ENCODE data around the gene PRMT1.
A peak's percentile ranks its signal among the peaks of the same experiment; 100 is the strongest.

PRMT1 gene

GRCh38 chr19:49672131-49672919, 4.7 kb upstream of the PRMT1 start:
- DNase-seq (ENCODE audit: insufficient read length, low spot score) (peak; percentile 94), FAIRE-seq (no peak)

GRCh38 chr19:49676136-49676783, 811 bp upstream of the PRMT1 start:
- no peak for DNase-seq (ENCODE audit: insufficient read length, low spot score)
- FAIRE-seq, result peak; percentile 86
- TF ChIP-seq CTCF (IDR thresholded peaks at IDR 0.05; ENCODE audit: insufficient read depth, missing control alignments), result no peak

More at GRCh38 chr19:49672131-49672919, 4.7 kb upstream of the PRMT1 start:
- TF ChIP-seq CTCF (IDR thresholded peaks at IDR 0.05; ENCODE audit: insufficient read depth, missing control alignments), result peak; percentile 81

- DNase-seq (ENCODE audit: insufficient read length, low spot score), result peak; percentile 91
- FAIRE-seq, result no peak
- no peak for TF ChIP-seq CTCF (IDR thresholded peaks at IDR 0.05; ENCODE audit: insufficient read depth, missing control alignments)
These were observed 264 bp upstream of the PRMT1 start for GRCh38 chr19:49676784-49677230.

GRCh38 chr19:49677901-49678674, 1.0 kb downstream of the PRMT1 start:
- TF ChIP-seq CTCF (IDR thresholded peaks at IDR 0.05; ENCODE audit: insufficient read depth, missing control alignments), result peak; percentile 65
- DNase-seq (ENCODE audit: insufficient read length, low spot score), result no peak
- no peak for FAIRE-seq

GRCh38 chr19:49678985-49679770, 2.1 kb downstream of the PRMT1 start:
- DNase-seq (ENCODE audit: insufficient read length, low spot score), result no peak
- FAIRE-seq, result no peak
- no peak for TF ChIP-seq CTCF (IDR thresholded peaks at IDR 0.05; ENCODE audit: insufficient read depth, missing control alignments)

GRCh38 chr19:49679771-49680413, 2.8 kb downstream of the PRMT1 start:
- no peak for TF ChIP-seq CTCF (IDR thresholded peaks at IDR 0.05; ENCODE audit: insufficient read depth, missing control alignments)
- no peak for FAIRE-seq
- no peak for DNase-seq (ENCODE audit: insufficient read length, low spot score)
